Stimulated activated naive CD4-positive, alpha-beta T cell treated with Interleukin-2 at 50 U/mL for 16 hours (primary cell): ENCODE measurements around the gene FOXK1.
"Not testable (repeated sequence)": the region's sequence is repeated elsewhere in the genome, so short reads cannot be mapped to it uniquely, and the experiment has no call there.

Experiments
- DNase-seq: peaks from one replicate; lab custom pipeline; 2025; lab: John Stamatoyannopoulos, UW

Gene FOXK1

GRCh38 chr7:4786015-4786414, 103.9 kb downstream of the FOXK1 start:
- no peak for DNase-seq

- DNase-seq: no peak
Observed at GRCh38 chr7:4787541-4787940, 105.4 kb downstream of the FOXK1 start.

- DNase-seq: no peak
Observed at GRCh38 chr7:4787947-4788626, 106.0 kb downstream of the FOXK1 start.

- no peak for DNase-seq
Observed at GRCh38 chr7:4788627-4789189, 106.6 kb downstream of the FOXK1 start.

GRCh38 chr7:4789194-4790077, 107.3 kb downstream of the FOXK1 start:
- no peak for DNase-seq

GRCh38 chr7:4790078-4790465, 108.0 kb downstream of the FOXK1 start:
- no peak for DNase-seq

GRCh38 chr7:4790516-4790991, 108.5 kb downstream of the FOXK1 start:
- DNase-seq: no peak

DNA sequence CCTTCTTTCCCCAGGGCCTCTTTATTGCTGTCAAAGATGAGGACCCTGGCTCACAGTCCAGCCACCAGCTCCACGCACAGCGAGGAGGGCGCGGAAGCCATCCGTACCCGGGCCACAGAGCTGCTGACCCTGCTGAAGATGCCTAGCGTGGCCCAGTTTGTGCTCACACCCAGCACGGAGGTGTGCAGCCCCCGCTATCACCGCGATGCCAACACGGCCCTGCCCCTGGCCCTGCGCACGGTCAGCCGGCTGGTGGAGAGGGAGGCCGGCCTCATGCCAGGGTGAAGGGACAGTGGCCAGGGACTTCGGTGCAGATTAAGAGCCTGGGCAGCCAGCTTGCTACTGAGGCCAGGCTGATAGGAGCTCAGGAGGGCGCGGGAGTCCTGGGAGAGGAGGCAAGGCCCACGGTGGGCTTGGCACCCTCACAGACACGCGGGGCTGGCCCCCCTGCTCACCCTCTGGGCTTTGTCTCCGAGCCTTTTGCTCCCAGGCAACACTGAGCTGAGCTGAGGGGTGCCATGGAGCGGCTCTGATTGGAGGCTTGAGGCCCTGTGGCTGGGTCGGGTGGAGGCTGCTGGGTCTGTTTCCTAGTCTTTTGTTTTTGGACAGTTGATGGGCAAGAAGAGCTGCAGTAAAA, 109.1 kb downstream of the FOXK1 start:
- DNase-seq: no peak

- peak; percentile 72 for DNase-seq
Observed at GRCh38 chr7:4791738-4792536, 109.8 kb downstream of the FOXK1 start.

DNA sequence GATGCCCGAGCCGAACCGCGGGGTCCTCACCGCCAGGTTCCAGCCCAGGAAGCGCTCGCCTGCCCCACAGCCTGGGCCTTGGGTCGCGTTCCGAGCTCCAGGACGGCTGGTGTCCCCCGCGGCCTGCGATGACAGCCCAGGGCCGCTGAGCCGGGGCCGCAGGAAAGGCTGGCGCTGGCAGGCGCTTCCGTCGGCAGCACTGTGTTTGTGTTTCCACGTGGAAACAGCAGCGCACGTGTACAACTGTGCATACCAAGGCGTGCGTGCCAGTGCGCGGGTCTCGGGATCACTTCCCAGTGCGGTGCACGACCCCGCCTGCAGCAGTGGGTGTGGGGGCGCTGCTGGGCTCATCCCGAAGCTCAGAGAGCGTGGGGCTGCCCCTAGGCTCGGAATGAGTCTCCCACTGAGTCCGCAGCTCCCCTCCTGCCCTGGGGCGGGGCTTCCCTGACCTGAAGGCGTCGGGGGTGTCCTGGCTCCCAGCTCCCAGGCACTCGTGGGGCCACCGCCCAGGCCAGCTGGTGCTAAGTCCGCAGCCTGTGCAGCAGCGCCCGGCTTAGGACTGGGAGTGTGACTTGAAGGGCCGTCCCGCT, 110.5 kb downstream of the FOXK1 start:
- DNase-seq: no peak

GRCh38 chr7:4793385-4793993, 111.4 kb downstream of the FOXK1 start:
- not testable (repeated sequence) for DNase-seq

- DNase-seq: not testable (repeated sequence)
Observed at GRCh38 chr7:4794171-4794570, 112.1 kb downstream of the FOXK1 start.

GRCh38 chr7:4794591-4795350, 112.7 kb downstream of the FOXK1 start:
- no peak for DNase-seq

GRCh38 chr7:4796453-4796852, 114.4 kb downstream of the FOXK1 start:
- DNase-seq: no peak

DNA sequence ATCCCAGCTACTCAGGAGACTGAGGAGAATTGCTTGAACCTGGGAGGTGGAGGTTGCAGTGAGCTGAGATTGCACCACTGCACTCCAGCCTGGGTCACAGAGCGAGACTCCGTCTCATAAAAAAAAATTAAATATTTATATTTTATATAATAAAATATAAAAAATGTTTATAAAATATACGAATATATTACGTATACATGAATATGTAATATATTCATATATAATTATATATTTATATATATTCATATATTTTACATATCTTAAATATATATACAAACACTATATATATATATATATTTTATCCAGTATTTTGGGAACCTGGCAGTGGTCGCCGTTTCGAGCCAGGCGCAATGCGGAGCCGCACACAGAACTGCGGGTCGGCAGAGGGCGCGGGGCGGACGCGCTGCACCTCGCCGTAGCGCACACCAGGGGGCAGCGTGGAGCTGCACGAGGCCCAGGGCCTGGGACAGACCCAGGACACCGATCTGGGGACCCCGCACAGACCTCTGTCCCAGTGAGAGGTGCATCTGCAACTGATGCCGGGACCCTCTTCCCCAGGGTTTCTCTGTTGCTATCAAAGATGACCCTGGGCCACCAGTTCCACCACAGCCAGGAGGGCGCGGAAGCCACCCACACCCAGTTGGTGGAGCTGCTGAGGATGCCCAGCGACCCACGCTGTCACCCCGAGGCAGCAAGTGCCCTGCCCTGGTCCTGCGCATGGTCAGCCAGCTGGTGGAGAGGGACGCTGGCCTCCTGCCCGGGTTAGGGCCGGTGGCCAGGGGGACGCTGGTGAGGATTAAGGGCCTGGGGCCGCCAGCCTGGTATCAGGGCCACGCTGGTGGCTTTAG, 116.0 kb downstream of the FOXK1 start:
- DNase-seq: peak; percentile 44

- no peak for DNase-seq
Observed at GRCh38 chr7:4798706-4799235, 116.7 kb downstream of the FOXK1 start.

DNA sequence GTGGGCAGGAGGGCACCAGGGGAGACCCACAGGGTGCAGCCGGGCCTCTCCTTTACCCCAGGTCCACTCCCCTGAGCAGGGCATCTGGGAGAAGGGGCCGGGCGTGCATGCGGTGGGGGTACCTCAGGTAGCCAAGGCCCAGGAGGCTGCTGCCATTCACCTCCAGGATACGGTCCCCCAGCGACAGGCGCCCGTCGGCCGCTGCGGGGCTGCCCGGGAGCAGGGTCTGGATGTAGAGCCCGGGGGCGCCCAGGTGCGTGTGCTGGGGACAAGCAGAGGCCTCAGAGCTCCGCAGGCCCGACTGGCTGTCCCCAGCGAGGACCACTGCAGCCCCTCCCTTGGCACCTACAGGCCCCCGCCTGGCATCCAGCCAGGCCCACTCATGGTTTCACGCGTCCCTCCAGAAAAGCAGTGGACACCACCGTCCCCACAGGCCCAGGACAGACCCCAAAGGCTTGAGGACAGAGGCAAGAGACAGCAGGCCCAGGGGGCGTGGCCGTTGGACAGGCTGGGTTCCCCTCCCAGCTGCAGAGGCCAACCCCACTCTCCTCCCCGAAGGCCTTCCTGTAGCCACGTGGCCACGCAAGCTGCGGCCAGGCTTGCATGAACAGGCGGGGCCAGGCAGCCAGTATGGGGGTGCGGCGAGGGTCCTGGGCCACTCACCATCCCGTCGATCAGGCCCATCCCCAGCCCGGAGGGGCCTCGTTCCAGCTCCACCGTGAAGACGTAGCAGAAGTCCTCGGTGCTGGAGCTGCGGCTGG, 117.6 kb downstream of the FOXK1 start:
- DNase-seq: no peak

- no peak for DNase-seq
Observed at GRCh38 chr7:4800487-4800886, 118.4 kb downstream of the FOXK1 start.
